Osteoblast (primary cell): ENCODE measurements around the gene SND1. TPM values are rescaled to one million over a fixed set of nuclear protein-coding genes. Genes with fewer than 3 reads are reported as not detected.

ENCODE experiments used
- DNase-seq: peaks from one replicate; pipeline ENCODE4 v3.0.0; 2011; ENCODE audit warnings: low spot score, mixed read lengths; ENCODE audit not compliant: insufficient read length; ENCODE audit errors: missing footprints
- H2AFZ ChIP-seq: 2 replicates; pipeline ENCODE4 v1.6.0; 2011; ENCODE audit warnings: mild to moderate bottlenecking, low read length
- H3K27ac ChIP-seq: 2 replicates; pipeline ENCODE4 v1.5.1; 2011; ENCODE audit warnings: mild to moderate bottlenecking, low read depth, low read length, moderate library complexity
- H3K27me3 ChIP-seq: 2 replicates; pipeline ENCODE4 v1.6.0; 2012; ENCODE audit warnings: mild to moderate bottlenecking, control low read depth, inconsistent platforms, low read length, moderate library complexity; ENCODE audit not compliant: insufficient read depth
- H3K36me3 ChIP-seq: 2 replicates; pipeline ENCODE4 v1.5.1; 2011; ENCODE audit warnings: mild to moderate bottlenecking, low read length, control low read depth, moderate library complexity; ENCODE audit not compliant: insufficient read depth
- H3K4me1 ChIP-seq: 2 replicates; pipeline ENCODE4 v1.5.1; 2011; ENCODE audit warnings: mild to moderate bottlenecking, low read length, control low read depth, moderate library complexity; ENCODE audit not compliant: insufficient read depth
- H3K4me2 ChIP-seq: 2 replicates; pipeline ENCODE4 v1.6.0; 2011; ENCODE audit warnings: mild to moderate bottlenecking, low read length; ENCODE audit not compliant: insufficient read depth
- H3K4me3 ChIP-seq: fragments of 200-600 bp; sonication (generic); 3 replicates; pipeline ENCODE4 v1.5.1; 2012; ENCODE audit warnings: mild to moderate bottlenecking, low read length, inconsistent platforms; ENCODE audit not compliant: insufficient read depth
- H3K79me2 ChIP-seq: 2 replicates; pipeline ENCODE4 v1.6.0; 2012; ENCODE audit warnings: mild to moderate bottlenecking, low read length, control low read depth, inconsistent platforms; ENCODE audit not compliant: insufficient read depth
- H3K9me3 ChIP-seq: 2 replicates; pipeline ENCODE4 v1.5.1; 2011; ENCODE audit warnings: low read depth, low read length, control low read depth
- H4K20me1 ChIP-seq: 2 replicates; pipeline ENCODE4 v1.6.0; 2012; ENCODE audit warnings: mild to moderate bottlenecking, low read length, control low read depth; ENCODE audit not compliant: insufficient read depth
- total RNA-seq: library from RNA; depleted of rRNA; stranded (reverse); fragments of >200 nt; gene quantifications from 2 replicates; pipeline ENCODE4 v1.2.3, GENCODE V29; 2012
- TF ChIP-seq, protein P1 (sequence below): IDR thresholded peaks from 2 replicates; pipeline ENCODE4 v1.5.1; 2011; ENCODE audit warnings: mild to moderate bottlenecking, low read depth, low read length, moderate library complexity; ENCODE audit errors: extremely low read depth

SND1 gene
- total RNA-seq, 1 donor, result 257 TPM

DNA sequence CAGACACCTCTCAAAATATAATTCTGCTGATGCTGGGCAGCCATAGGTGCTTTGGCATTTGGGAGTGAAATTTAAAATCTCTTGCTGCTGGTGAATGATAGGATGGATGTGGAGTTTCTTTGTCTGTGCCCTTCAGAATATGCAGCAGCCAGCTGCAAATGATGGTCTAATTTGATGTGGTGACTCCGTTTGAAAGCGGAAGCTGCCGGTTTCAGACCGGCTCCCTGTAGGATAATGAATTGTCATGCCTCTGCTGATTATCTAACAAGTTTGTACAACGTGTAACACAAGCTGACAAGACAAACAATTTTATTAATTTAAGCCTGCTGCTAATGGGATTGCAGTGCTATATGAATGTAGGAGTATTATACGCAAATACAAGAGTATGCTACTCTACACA, 103.5 kb downstream of the SND1 start:
- DNase-seq, result no peak
- H3K4me3 ChIP-seq, result no peak overlapping the region
- no peaks in the 10 kb centered on the region for H3K9me3 ChIP-seq
- TF ChIP-seq, protein P1, sequence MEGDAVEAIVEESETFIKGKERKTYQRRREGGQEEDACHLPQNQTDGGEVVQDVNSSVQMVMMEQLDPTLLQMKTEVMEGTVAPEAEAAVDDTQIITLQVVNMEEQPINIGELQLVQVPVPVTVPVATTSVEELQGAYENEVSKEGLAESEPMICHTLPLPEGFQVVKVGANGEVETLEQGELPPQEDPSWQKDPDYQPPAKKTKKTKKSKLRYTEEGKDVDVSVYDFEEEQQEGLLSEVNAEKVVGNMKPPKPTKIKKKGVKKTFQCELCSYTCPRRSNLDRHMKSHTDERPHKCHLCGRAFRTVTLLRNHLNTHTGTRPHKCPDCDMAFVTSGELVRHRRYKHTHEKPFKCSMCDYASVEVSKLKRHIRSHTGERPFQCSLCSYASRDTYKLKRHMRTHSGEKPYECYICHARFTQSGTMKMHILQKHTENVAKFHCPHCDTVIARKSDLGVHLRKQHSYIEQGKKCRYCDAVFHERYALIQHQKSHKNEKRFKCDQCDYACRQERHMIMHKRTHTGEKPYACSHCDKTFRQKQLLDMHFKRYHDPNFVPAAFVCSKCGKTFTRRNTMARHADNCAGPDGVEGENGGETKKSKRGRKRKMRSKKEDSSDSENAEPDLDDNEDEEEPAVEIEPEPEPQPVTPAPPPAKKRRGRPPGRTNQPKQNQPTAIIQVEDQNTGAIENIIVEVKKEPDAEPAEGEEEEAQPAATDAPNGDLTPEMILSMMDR, result no peak
- no peaks in the 10 kb centered on the region for H3K27me3 ChIP-seq
- H3K4me1 ChIP-seq, result peaks cover 16% of the 10 kb centered on the region
- peaks cover 91% of the 10 kb centered on the region for H3K79me2 ChIP-seq
- peaks cover 74% of the 10 kb centered on the region for H4K20me1 ChIP-seq
- H2AFZ ChIP-seq, result no peak overlapping the region
- no peaks in the 10 kb centered on the region for H3K36me3 ChIP-seq
- no peak overlapping the region for H3K4me2 ChIP-seq
- no peak overlapping the region for H3K27ac ChIP-seq

DNA sequence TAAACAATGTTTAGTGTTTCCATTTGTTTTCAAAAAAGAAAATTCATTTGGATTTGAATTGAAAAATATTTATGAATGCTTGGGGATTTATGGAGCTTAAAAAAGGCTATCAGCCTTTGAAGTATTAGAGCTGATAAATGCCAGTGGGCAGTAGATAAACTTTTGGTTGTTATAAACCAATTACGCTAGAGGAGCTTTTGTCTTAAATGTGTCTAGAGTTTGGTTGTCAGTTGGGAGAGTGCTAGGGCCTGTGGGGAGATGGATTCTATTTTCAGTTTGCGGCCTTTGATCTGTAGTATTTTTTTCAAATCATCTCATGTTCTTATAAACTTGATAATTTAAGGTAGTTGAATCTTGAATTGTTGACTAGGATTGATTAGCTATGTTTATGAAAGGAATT, 104.0 kb downstream of the SND1 start:
- no peak for DNase-seq
- TF ChIP-seq, protein P1, result no peak
- H4K20me1 ChIP-seq, result peaks cover 73% of the 10 kb centered on the region

DNA sequence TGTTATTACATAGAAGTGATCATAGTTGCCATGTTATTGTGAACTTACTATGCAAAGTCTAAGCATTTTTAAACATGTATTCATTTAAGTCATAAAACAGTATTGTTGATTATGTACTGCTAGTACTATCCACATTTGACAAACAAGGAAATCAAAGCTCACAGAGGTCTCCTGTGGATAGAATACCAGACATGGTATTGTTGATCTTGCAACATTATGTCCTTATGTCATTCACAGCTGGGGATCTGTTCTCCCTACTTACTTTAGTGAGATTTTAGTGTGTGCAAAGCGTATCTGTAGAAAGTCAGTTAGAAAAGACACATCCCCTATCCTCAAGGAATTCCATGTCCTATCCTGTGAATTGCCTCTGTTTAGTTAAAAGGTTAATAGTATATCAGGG, 106.1 kb downstream of the SND1 start:
- Histone ChIP-seq H3K4me3 (no peak overlapping the region), H4K20me1 (peaks cover 58% of the 10 kb centered on the region), H3K4me1 (no peaks in the 10 kb centered on the region), H3K27me3 (no peaks in the 10 kb centered on the region), H3K36me3 (no peaks in the 10 kb centered on the region), H2AFZ (no peak overlapping the region), H3K9me3 (no peaks in the 10 kb centered on the region), H3K4me2 (no peak overlapping the region), H3K27ac (no peak overlapping the region), H3K79me2 (peaks cover 94% of the 10 kb centered on the region)
- DNase-seq, result no peak
- TF ChIP-seq, protein P1, result no peak

More for the DNA sequence above, 104.0 kb downstream of the SND1 start:
- Histone ChIP-seq H3K4me2 (no peak overlapping the region), H3K4me1 (peaks cover 12% of the 10 kb centered on the region), H2AFZ (no peak overlapping the region), H3K36me3 (no peaks in the 10 kb centered on the region), H3K79me2 (peaks cover 95% of the 10 kb centered on the region), H3K9me3 (no peaks in the 10 kb centered on the region), H3K4me3 (no peak overlapping the region), H3K27ac (no peak overlapping the region), H3K27me3 (no peaks in the 10 kb centered on the region)

DNA sequence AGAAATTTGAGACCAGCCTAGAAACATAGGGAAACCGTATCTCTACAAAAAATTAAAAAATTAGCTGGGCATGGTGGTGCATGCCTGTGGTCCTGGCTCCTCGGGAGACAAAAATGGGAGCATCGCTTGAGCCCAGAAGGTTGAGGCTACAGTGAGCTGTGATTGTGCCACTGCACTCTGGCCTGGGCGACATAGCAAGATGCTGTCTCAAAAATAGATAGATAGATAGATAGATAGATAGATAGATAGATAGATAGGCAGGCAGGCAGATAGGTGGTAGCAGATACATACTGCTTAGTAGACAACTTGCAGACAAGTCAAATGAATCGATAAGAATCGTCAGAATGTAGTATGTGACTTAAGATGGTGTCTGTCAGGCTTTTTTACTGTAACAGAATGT, 106.9 kb downstream of the SND1 start:
- no peak for DNase-seq
- Histone ChIP-seq H3K79me2 (peaks cover 92% of the 10 kb centered on the region), H2AFZ (no peak overlapping the region), H3K4me2 (no peak overlapping the region), H3K9me3 (no peaks in the 10 kb centered on the region), H3K27ac (no peak overlapping the region), H3K27me3 (no peaks in the 10 kb centered on the region), H3K36me3 (no peaks in the 10 kb centered on the region), H3K4me3 (no peak overlapping the region), H4K20me1 (peaks cover 53% of the 10 kb centered on the region), H3K4me1 (no peaks in the 10 kb centered on the region)
- TF ChIP-seq, protein P1, result no peak
